Stromal cell of bone marrow (primary cell): ENCODE data around the gene GRAMD4.

Source experiments
- DNase-seq: peaks from one replicate; pipeline ENCODE4 v3.0.0-alpha.2; 2012; ENCODE audit warnings: low read depth

The GRAMD4 gene

GRCh38 chr22:46596819-46597218 lies 23.4 kb upstream of the GRAMD4 start:
- DNase-seq = no peak

- no peak for DNase-seq
These were observed 22.0 kb upstream of the GRAMD4 start for GRCh38 chr22:46598224-46598623.

- no peak for DNase-seq
These were observed 21.3 kb upstream of the GRAMD4 start for GRCh38 chr22:46598737-46599424.

- DNase-seq = no peak
These were observed 19.9 kb upstream of the GRAMD4 start for GRCh38 chr22:46600273-46600796.

- no peak for DNase-seq
These were observed 18.2 kb upstream of the GRAMD4 start for GRCh38 chr22:46602025-46602424.

- no peak for DNase-seq
These were observed 15.9 kb upstream of the GRAMD4 start for GRCh38 chr22:46604306-46604690.

GRCh38 chr22:46605117-46605516 lies 15.1 kb upstream of the GRAMD4 start:
- DNase-seq = no peak

- DNase-seq = no peak
These were observed 13.3 kb upstream of the GRAMD4 start for GRCh38 chr22:46606886-46607285.

- DNase-seq = no peak
These were observed 12.6 kb upstream of the GRAMD4 start for GRCh38 chr22:46607483-46608114.

GRCh38 chr22:46609175-46609690 lies 11.0 kb upstream of the GRAMD4 start:
- no peak for DNase-seq

- no peak for DNase-seq
These were observed 10.4 kb upstream of the GRAMD4 start for GRCh38 chr22:46609724-46610201.

- DNase-seq = no peak
These were observed 9.8 kb upstream of the GRAMD4 start for GRCh38 chr22:46610356-46610755.

GRCh38 chr22:46611189-46611588 lies 9.0 kb upstream of the GRAMD4 start:
- DNase-seq = no peak

- no peak for DNase-seq
These were observed 7.8 kb upstream of the GRAMD4 start for GRCh38 chr22:46612341-46612903.

- no peak for DNase-seq
These were observed 7.1 kb upstream of the GRAMD4 start for GRCh38 chr22:46612904-46613605.

- no peak for DNase-seq
These were observed 6.6 kb upstream of the GRAMD4 start for GRCh38 chr22:46613606-46614021.

GRCh38 chr22:46614025-46614931 lies 5.9 kb upstream of the GRAMD4 start:
- DNase-seq = no peak

- no peak for DNase-seq
These were observed 2.8 kb upstream of the GRAMD4 start for GRCh38 chr22:46617207-46617985.

- DNase-seq = no peak
These were observed 2.1 kb upstream of the GRAMD4 start for GRCh38 chr22:46617986-46618647.

- no peak for DNase-seq
These were observed 1.5 kb upstream of the GRAMD4 start for GRCh38 chr22:46618667-46619066.
